HCEC 1CT (cell line): Measurements from ENCODE around the gene SCTR.

Experiments
- DNase-seq: peaks from one replicate; pipeline ENCODE4 v3.0.0-alpha.2; 2017

The SCTR gene

GRCh38 chr2:119522671-119523070, 1.6 kb downstream of the SCTR start:
- DNase-seq = no peak

GRCh38 chr2:119521433-119522050, 2.7 kb downstream of the SCTR start:
- no peak for DNase-seq

DNA sequence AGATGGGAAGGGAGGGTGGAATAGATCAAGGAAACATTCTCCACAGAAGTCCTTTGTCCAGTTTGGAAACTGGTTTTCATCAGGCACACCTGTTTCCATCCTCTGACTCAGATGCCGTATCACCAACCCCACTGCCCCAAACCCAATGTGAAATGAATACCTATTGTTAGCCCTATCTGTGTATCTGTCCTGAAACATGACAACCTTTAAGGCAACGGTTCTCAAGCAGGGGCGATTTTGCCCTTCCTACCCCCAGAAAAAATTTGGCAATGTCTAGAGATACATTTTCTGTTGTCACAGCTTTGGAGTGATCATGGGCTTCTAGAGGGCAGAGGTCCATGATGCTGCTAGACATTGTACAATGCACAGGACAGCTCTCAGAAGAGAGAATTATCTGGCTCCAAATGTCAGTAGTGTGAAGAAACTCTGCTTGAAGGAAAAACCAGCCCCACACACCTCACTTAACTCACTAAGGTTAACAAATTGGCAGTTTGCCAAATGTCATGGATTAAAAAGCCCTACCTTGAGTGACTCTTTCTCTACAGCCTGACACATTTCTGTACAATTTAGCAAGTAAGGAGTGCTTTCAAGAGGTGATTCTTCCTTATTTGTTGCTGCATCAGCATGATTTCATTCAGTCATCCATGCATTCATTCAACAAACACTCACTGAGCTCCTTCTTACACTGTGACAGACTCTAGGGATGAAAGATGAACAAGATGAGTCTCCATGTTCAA, 3.4 kb downstream of the SCTR start:
- DNase-seq = no peak

- DNase-seq = no peak
Measured at GRCh38 chr2:119519057-119519408, 5.2 kb downstream of the SCTR start.

- DNase-seq = no peak
Measured at GRCh38 chr2:119518401-119519056, 5.8 kb downstream of the SCTR start.

DNA sequence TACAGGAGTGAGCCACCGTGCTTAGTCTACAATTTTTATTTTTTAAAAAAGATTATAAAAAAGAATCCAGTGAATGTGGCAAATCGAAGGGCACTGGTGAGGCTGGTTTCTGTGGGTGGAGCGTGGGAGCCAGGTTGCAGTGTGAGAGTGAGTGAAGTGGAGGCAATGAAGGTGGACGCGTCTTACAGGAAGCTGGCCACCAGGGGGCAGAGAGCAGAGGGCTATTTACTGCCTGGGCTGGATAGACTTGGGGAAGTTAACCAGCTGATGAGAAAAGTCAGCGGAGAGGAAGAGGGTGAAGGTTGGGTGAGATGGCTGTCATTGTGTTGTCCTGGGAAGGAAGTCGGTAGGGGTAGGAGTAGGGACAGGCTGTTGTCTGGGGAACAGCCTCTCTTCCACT, 6.8 kb downstream of the SCTR start:
- peak; percentile 32 for DNase-seq

DNA sequence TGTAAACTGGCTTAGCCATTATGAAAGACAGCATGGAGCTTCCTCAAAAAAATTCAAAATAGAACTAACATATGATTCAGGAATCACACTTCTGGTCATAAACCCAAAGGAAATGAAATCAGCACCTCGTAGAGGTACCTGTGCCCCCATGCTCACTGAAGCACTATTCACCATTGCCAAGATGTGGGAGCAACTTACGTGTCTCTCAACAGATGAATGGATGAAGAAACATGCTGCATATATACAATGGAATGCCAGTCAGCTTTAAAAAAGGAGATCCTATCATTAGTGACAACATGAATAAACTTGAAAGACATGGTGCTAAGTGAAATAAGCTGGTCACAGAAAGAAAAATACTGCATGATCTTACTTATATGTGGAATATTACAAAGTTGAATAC, 8.2 kb downstream of the SCTR start:
- DNase-seq = no peak

DNA sequence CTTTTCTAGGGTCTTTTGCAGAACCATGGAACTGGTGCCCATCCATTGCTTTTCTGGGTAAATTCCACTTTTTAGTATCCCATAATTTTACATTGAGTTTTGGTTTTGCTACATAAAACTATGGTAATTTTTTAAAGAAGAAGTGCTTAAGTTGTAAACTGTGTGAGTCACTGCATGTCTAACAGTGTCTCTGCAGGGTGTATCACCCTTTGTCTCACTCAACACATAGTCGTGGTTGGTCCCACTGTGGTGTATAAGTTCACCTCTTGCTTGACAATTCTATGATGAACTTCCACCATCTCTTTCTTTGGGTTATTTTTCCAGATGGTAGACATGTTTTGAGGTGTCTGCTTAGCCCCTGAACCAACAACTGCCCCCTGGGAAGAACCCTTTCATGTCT, 10.5 kb downstream of the SCTR start:
- DNase-seq = no peak

DNA sequence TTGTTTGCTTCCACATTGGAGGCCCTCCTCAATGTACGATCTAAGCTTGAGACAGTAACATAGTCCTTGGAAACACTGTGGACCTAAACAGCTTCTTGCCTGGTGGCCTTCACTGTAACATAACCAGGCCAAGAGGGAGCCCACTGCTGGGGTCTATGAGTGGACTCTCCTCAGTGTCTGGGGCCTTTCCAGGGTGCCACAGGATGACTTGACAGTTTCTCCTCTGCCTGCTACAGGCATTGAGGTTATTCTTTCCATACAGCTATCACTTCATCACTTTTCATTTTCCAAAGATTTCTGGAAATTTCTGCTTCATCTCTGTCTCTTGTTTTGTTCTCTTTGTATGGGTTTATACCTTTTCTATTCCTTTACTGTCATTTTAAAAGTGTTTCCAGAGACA, 11.3 kb downstream of the SCTR start:
- no peak for DNase-seq

DNA sequence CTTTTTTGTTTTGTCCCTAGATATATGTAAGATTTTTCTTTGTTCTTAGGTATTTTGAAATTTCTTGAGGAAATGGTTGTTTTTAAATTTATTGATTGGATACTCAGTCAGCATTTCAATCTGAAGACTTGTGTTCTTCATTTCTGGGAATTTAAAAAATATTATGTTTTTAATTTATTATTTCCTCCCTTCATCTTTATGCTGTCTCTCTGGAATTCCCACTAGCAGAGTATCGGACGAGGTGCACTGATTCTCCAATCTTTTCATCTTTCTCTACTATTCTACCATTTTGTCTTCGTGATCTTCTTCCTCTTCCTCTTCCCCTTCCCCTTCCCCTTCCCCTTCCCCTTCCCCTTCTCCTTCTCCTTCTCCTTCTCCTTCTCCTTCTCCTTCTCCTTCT, 12.3 kb downstream of the SCTR start:
- DNase-seq = no peak

DNA sequence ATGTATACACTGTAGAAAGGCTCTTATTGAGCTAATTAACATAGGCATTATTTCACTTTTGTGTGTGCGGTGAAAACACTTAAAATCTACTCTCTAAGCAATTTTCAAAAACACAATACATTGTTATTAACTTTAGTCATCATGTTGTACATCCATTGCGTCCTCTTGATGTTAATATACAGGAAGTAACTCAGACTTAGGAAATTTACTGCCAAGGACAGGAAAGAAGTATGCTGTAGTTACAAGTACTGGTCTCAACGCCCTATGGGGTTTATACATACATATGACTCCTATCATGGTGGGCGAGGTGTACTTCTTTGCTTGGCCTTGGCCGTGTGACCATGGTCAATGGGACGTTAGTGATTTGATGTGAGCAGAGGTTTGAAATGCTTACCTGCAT, 15.5 kb downstream of the SCTR start:
- DNase-seq = no peak

GRCh38 chr2:119496682-119497081, 27.6 kb downstream of the SCTR start:
- no peak for DNase-seq

- DNase-seq = no peak
Measured at GRCh38 chr2:119495948-119496347, 28.3 kb downstream of the SCTR start.

DNA sequence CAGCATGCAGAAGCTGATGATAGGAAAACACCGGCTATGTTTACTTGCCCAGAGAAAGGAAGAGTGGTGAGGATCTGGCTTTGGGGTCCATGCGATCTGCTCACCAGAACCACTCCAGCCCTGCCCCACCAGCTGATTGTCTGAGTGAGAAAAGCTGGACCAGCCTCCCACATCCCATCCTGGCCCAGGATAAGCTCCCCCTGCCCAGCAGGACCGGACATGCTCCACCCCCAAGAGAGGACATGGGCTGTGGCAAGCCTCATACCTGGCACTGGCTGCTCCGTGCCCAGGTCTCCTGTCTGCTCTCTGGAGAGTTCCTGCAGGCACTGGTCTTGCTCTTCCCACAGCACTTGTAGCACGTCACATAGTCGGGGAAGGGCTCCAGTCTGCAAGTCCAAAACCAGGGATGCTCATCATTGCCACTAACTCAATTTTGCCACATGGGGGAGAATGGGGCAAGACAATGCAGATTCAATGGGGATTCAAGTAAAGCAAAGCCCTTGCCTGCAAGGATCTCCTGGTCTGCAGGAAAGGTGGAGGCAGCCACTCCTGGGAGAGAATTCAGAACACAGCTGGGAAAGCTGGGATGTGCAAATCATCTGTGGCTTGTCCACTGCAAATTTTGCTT, 30.0 kb downstream of the SCTR start:
- peak; percentile 5 for DNase-seq

DNA sequence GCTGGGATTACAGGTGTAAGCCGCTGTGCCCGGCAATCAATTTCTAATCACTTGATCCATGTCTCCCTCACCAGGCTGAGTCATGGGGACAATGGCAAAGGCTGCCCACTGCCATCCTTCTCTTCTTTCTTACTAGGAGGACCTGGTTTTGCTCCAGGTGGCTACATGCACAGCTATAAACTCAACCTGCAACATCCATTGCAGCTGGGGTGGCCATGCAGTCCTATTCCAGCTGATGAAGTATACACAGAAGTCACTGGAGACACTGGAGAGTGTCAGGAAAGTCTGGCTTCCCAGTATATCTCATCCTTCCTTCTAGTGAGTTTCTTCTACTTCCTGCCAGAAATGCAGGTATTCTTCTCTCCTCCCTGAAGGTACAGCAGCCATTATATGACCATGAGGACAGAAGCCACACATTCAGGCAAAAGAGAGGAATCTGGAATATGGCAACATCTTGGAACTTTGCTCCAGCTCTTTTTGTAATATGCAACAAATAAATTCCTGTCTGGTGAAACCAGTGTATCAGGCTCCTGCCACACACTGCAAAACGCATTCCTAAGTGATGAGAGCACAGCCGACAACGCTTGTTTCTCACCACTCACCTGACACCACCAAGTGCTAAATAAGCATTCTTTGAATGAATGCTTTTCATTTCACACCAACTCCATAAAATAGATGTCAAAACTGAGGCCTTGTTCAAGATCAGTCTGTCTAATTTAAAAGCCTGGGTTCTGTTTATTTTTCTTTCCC, 32.3 kb downstream of the SCTR start:
- peak; percentile 76 for DNase-seq

- DNase-seq = no peak
Measured at GRCh38 chr2:119490653-119491195, 33.6 kb downstream of the SCTR start.

GRCh38 chr2:119490106-119490505, 34.2 kb downstream of the SCTR start:
- DNase-seq = no peak

DNA sequence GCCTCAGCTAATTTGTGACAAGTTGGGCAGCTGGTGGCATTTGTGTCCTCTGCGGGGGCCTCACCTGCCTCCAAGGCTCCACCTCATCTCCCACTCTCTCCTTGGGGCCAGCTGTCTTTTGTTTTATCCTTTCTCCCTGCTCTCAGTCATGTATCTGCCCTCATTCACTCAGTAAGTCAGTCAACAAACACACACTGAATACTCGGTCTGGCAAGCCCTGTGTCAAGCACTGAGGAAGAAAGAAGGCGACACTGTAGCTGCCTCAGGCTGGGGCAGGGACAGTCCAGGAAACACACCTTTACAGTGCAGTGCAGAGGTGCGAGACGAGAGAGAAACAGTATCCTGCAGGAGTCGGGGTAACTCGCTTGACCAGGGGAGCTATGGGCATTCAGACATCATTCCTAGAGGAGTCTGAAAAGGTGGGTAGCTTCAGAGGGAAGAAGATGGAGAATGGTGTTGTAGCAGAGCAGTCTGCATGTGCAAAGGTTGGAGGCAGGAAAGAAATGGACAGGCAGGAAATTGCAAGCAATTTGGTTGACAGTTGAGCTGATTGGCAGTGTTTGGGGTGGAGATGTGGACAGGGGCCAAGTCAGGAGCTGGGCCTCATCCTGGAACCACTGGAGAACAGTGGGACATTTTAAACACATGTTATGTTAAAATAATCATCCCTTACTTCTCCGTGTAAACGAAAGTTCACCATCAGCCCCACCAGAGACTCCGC, 34.9 kb downstream of the SCTR start:
- DNase-seq = no peak

- DNase-seq = no peak
Measured at GRCh38 chr2:119488245-119489214, 35.8 kb downstream of the SCTR start.

DNA sequence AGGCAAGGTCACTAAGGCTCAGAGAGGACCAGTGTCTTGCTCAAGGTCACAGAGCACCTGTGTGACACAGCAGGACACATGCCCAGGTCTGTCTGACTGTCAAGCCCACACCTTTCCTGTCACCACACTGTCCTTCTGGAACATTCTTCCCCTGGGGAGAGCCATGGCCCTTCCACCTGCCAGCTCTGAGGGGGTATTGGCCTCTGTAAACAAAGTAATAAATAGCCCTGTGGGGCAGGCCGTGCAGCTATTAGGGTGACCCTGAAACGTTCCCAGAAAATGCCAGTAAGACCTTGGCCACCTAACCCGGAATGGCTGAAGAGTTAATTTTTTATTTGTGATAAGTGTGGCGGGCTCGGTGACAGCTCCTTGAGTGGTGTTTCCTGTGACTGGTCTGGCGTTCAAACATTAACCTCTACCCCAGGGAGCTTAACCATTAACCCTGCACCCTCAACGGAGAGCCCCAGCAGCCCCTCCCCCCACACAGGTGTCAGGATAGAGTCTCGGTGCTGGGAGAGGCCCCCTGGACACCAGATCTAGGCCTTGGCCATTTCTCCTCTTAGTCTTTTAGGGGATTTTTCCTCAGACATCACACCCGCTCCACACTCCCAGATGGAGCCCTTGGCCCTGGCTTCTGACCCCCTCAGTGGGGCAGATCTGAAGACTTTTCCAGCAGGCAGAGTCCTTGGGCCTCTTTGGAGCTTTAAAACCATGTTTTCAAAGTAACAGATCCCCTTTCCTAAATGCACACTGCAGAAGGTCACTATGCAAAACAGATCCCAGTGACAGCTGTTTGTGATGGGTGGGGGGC, 36.6 kb downstream of the SCTR start:
- DNase-seq = no peak
